SH-SY5Y (cell line): ENCODE measurements around the gene PITPNM3.

Experiments
- GATA2 ChIP-seq: IDR thresholded peaks from 2 replicates; pipeline ENCODE4 v1.6.1; 2011; ENCODE audit warnings: mild to moderate bottlenecking, low read depth, low read length
- GATA3 ChIP-seq: IDR thresholded peaks from 2 replicates; pipeline ENCODE4 v1.6.1; 2011; ENCODE audit warnings: low read depth, mild to moderate bottlenecking, low read length, moderate library complexity

- TF ChIP-seq GATA2, result no peak
- TF ChIP-seq GATA3, result no peak
These were observed 42.0 kb downstream of the PITPNM3 start for GRCh38 chr17:6514371-6514770.
